Muscle layer of duodenum (tissue), 2 donors: Measurements from ENCODE around the gene C7orf25.
"Not testable (repeated sequence)": the region's sequence is repeated elsewhere in the genome, so short reads cannot be mapped to it uniquely, and the experiment has no call there.

ENCODE experiments used
- H3K27ac ChIP-seq: one replicate; pipeline ENCODE4 v1.7.0; 2013; ENCODE audit warnings: mild to moderate bottlenecking, low read length
- H3K27me3 ChIP-seq: one replicate; pipeline ENCODE4 v1.7.0; 2013; ENCODE audit warnings: low read depth, mild to moderate bottlenecking, control low read depth, low read length
- H3K36me3 ChIP-seq, 2 donors: one replicate each; pipeline ENCODE4 v1.7.0; 2013; ENCODE audit warnings: low read length in 2 of 2, control low read depth in 1 of 2, mild to moderate bottlenecking in 1 of 2; ENCODE audit not compliant: insufficient read depth in 2 of 2, control insufficient read depth in 1 of 2
- H3K4me1 ChIP-seq, 2 donors: one replicate each; pipeline ENCODE4 v1.7.0; 2013; ENCODE audit warnings: low read length in 2 of 2, mild to moderate bottlenecking in 2 of 2, control low read depth in 1 of 2, moderate library complexity in 1 of 2; ENCODE audit not compliant: insufficient read depth in 2 of 2, control insufficient read depth in 1 of 2
- H3K4me3 ChIP-seq, 2 donors: one replicate each; pipeline ENCODE4 v1.7.0; 2013; ENCODE audit warnings: low read length in 2 of 2, low read depth in 1 of 2, mild to moderate bottlenecking in 1 of 2
- H3K9me3 ChIP-seq, 2 donors: one replicate each; pipeline ENCODE4 v1.7.0; 2013; ENCODE audit warnings: low read length in 2 of 2, control low read depth in 1 of 2, mild to moderate bottlenecking in 1 of 2; ENCODE audit not compliant: control insufficient read depth in 1 of 2
- donor health status: healthy.

The C7orf25 gene

GRCh38 chr7:42902331-42902730 is 9.5 kb downstream of the C7orf25 start:
- no peaks in the 10 kb centered on the region for H3K9me3 ChIP-seq
- no peaks in the 10 kb centered on the region for H3K27me3 ChIP-seq
- H3K4me3 ChIP-seq, result no peak overlapping the region
- no peaks in the 10 kb centered on the region for H3K36me3 ChIP-seq
- no peaks in the 10 kb centered on the region for H3K4me1 ChIP-seq
- H3K27ac ChIP-seq, result no peak overlapping the region

- Histone ChIP-seq H3K4me3 (no peak overlapping the region), H3K27ac (no peak overlapping the region), H3K27me3 (no peaks in the 10 kb centered on the region), H3K4me1 (no peaks in the 10 kb centered on the region), H3K36me3 (no peaks in the 10 kb centered on the region), H3K9me3 (no peaks in the 10 kb centered on the region)
These were observed 11.0 kb downstream of the C7orf25 start for GRCh38 chr7:42900842-42901241.

- Histone ChIP-seq H3K36me3 (no peaks in the 10 kb centered on the region), H3K9me3 (peaks cover 0 to 2% of the 10 kb centered on the region in 2 donors), H3K27me3 (no peaks in the 10 kb centered on the region), H3K27ac (no peak overlapping the region), H3K4me3 (no peak overlapping the region), H3K4me1 (peaks cover 3 to 6% of the 10 kb centered on the region in 2 donors)
These were observed 18.3 kb downstream of the C7orf25 start for GRCh38 chr7:42893346-42894240.

GRCh38 chr7:42886893-42887505 is 24.9 kb downstream of the C7orf25 start:
- no peak overlapping the region for H3K4me3 ChIP-seq
- H3K27ac ChIP-seq, result no peak overlapping the region

GRCh38 chr7:42886129-42886528 is 25.7 kb downstream of the C7orf25 start:
- Histone ChIP-seq H3K27ac (no peak overlapping the region), H3K27me3 (no peaks in the 10 kb centered on the region), H3K36me3 (no peaks in the 10 kb centered on the region), H3K9me3 (no peaks in the 10 kb centered on the region), H3K4me1 (peaks cover 3 to 17% of the 10 kb centered on the region in 2 donors), H3K4me3 (no peak overlapping the region)

More at GRCh38 chr7:42886893-42887505, 24.9 kb downstream of the C7orf25 start:
- Histone ChIP-seq H3K9me3 (no peaks in the 10 kb centered on the region), H3K36me3 (no peaks in the 10 kb centered on the region), H3K4me1 (peaks cover 3 to 17% of the 10 kb centered on the region in 2 donors), H3K27me3 (no peaks in the 10 kb centered on the region)

GRCh38 chr7:42885183-42885582 is 26.7 kb downstream of the C7orf25 start:
- not testable (repeated sequence) for H3K27ac ChIP-seq, H3K27me3 ChIP-seq, H3K4me3 ChIP-seq, H3K9me3 ChIP-seq, H3K36me3 ChIP-seq
- peaks cover 3 to 17% of the 10 kb centered on the region in 2 donors for H3K4me1 ChIP-seq

GRCh38 chr7:42883950-42884349 is 27.9 kb downstream of the C7orf25 start:
- Histone ChIP-seq H3K9me3 (no peaks in the 10 kb centered on the region), H3K36me3 (no peaks in the 10 kb centered on the region), H3K4me1 (peaks cover under 1 to 13% of the 10 kb centered on the region in 2 donors), H3K4me3 (no peak overlapping the region), H3K27ac (no peak overlapping the region), H3K27me3 (no peaks in the 10 kb centered on the region)

GRCh38 chr7:42880392-42880791 is 31.5 kb downstream of the C7orf25 start:
- no peaks in the 10 kb centered on the region for H3K27me3 ChIP-seq
- H3K4me1 ChIP-seq, result no peaks in the 10 kb centered on the region
- H3K4me3 ChIP-seq, result no peak overlapping the region
- H3K36me3 ChIP-seq, result no peaks in the 10 kb centered on the region
- no peaks in the 10 kb centered on the region for H3K9me3 ChIP-seq
- no peak overlapping the region for H3K27ac ChIP-seq

- H3K4me3 ChIP-seq, result no peak overlapping the region
- no peaks in the 10 kb centered on the region for H3K27me3 ChIP-seq
- H3K36me3 ChIP-seq, result no peaks in the 10 kb centered on the region
- H3K27ac ChIP-seq, result no peak overlapping the region
- H3K4me1 ChIP-seq, result no peaks in the 10 kb centered on the region
- no peaks in the 10 kb centered on the region for H3K9me3 ChIP-seq
These were observed 33.6 kb downstream of the C7orf25 start for GRCh38 chr7:42878303-42878702.

GRCh38 chr7:42877862-42878261 is 34.0 kb downstream of the C7orf25 start:
- Histone ChIP-seq H3K4me3 (no peak overlapping the region), H3K9me3 (no peaks in the 10 kb centered on the region), H3K4me1 (no peaks in the 10 kb centered on the region), H3K27ac (no peak overlapping the region), H3K36me3 (no peaks in the 10 kb centered on the region), H3K27me3 (no peaks in the 10 kb centered on the region)

GRCh38 chr7:42876182-42877068 is 35.4 kb downstream of the C7orf25 start:
- Histone ChIP-seq H3K4me3 (no peak overlapping the region), H3K27ac (no peak overlapping the region), H3K4me1 (no peaks in the 10 kb centered on the region), H3K27me3 (no peaks in the 10 kb centered on the region), H3K36me3 (no peaks in the 10 kb centered on the region), H3K9me3 (no peaks in the 10 kb centered on the region)
